ENCODE measurements around the gene VAV1. TPM values are rescaled to one million over a fixed set of nuclear protein-coding genes. Genes with fewer than 3 reads are reported as not detected.

Gene VAV1
- total and polyA plus RNA-seq, 2 of the 8 experiments (the other 6 are each of a cell fraction or from before 2014, with no cell fraction given), result 0.21 to 0.22 TPM

- TF ChIP-seq CHD7 (IDR thresholded peaks at IDR 0.05; ENCODE audit: insufficient replicate concordance, low read length), result no peak
- no peak for TF ChIP-seq SIN3A (conservative IDR thresholded peaks at IDR 0.05 in 1 of 2, IDR thresholded peaks at IDR 0.05 in 1 of 2; ENCODE audit: low read depth in 1 of 2, low read length in 2 of 2)
- TF ChIP-seq POLR2A (IDR thresholded peaks at IDR 0.05; ENCODE audit: control extremely low read depth in 1 of 2, low read depth in 2 of 2, low read length in 2 of 2), result no peak
- TF ChIP-seq POU5F1 (IDR thresholded peaks at IDR 0.05; ENCODE audit: low read depth, low read length), result no peak
- no peak for TF ChIP-seq CEBPB (IDR thresholded peaks at IDR 0.05; ENCODE audit: low read depth, low read length)
- TF ChIP-seq SUZ12 (IDR thresholded peaks at IDR 0.05; ENCODE audit: low read length), result no peak
- no peak for TF ChIP-seq ZNF274 (IDR thresholded peaks at IDR 0.05; ENCODE audit: borderline replicate concordance, extremely low read depth, low read length)
- no peak for TF ChIP-seq EZH2 (IDR thresholded peaks at IDR 0.05; ENCODE audit: low read depth, low read length, severe bottlenecking)
- no peak for TF ChIP-seq ASH2L (IDR thresholded peaks at IDR 0.05; ENCODE audit: low read length)
- no peak for TF ChIP-seq TCF12 (IDR thresholded peaks at IDR 0.05; ENCODE audit: low read depth, low read length)
These were observed 4.9 kb downstream of the VAV1 start (continued) for GRCh38 chr19:6777434-6777833.

Measured in H1 (cell line).